NCI-H2107 treated with DMSO at 0.1 percent for 48 hours (cell line): ENCODE data around the gene ZGPAT.
A peak's percentile ranks its signal among the peaks of the same experiment; 100 is the strongest.

ENCODE experiments used
- DNase-seq: peaks from one replicate; lab custom pipeline; 2025; ENCODE audit not compliant: unreplicated experiment; lab: John Stamatoyannopoulos, UW

The ZGPAT gene

DNA sequence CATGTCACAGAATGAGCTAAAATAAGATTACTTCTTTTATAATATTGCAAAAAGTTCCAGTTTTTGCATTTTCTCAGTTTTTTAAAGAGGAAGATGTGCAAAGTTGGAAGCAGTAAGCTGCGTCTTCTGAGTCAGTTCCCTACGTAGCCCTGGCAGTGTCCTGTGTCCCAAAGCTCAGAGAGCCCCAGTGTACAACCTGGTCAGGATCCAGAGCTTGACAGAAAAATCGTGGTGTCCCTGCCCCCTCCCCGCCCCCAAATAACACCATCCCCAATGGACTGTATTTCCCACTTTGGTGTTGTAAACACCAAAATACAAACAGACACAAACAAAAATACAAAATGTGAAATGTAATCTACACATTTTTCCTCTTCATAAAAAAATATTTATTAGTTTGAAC, 36.3 kb downstream of the ZGPAT start:
- DNase-seq, result no peak

DNA sequence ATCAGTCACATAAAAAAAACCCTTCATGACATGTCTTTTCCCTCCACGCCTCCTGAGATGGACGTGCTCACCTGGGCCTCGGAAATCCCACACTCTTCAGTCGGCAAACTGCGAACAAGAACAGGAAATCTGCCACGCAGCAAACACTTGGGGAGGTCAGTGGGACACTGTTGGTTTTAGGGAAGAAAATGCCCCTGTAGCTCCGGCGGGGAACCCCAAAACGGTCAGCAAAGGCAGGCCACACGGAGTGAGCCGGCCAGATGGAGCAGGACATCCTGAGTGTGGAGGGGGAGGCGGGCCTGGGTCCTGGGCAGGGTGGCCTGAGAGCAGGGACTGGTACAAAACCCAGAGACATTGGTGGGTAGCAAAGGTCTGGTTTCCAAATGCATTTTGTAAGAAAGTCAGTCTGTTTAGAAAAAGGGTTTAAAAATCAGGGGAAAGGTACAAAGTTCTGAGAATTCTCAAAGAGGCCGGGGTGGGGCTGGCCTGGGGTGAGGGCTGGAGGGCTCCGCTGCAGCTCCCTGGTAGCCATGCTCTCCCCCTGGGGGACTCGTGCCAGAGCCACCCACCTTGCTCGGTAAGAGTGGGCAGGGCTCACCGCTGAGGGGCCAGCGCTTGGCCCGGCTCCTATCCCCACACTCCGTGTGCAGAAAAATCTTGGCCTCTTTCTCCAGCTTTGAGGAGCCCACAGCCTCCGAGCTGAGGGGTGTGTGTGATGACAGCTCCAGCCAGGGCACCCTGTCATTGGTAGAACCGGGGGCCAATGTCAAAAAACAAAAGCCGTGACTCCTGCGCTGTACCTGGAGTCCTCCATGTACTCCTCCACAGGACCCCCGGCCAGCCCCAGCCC, 37.0 kb downstream of the ZGPAT start:
- no peak for DNase-seq

DNA sequence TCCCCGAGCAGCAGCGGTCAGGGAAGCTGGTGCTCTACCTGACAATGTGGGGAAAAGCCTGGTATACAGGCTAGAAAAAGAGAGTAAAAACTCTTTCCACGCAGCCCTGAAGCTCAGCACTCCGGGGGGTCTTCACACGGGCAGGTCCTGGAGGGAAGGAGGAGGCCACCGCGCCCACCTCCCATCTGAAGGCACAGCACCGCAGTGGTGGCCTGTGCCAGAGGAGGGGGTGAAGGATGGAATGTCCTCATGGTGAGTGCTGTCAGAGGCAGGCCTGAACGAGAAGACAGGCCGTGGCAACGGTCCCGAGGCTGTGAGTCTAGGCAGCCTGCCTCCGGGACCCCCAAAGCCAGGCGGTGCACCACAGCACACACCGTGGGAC, 37.6 kb downstream of the ZGPAT start:
- DNase-seq, result no peak

DNA sequence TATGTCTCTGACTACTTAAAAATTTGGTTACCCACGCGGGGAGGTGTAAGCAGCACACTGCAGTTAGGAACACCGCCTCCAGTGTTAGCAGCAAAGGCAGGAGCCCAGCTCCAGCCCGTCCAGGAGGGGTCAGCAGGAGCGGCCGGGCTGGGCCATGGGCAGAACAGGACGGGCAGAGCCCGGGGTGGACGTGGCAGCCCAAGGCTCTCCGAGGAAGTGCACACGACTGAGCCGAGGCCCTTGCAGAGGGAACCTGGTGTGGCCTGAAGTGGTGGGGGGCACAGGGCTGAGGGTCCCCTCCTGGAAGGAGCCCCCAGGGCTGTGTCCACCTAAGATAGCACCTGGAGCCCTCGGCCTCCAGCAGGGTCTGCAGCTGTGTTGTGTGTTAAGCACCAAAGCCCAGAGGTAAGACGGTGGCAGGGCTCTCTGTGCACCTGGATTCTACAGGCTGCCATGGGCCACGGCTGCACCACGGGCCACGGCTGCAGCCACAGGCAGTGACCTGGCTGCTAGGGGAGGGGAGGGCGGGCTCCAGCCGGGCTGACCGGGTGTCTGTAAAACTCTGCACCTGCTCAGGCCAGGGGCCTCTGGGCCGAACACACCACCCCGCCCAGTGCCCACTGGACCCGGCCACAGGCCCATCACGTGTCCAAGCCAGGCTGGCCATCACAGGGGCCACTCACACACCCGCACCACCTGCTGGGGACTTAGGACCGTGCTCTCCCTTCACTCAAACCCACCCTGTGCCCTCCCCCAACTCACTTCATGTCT, 38.3 kb downstream of the ZGPAT start:
- no peak for DNase-seq

DNA sequence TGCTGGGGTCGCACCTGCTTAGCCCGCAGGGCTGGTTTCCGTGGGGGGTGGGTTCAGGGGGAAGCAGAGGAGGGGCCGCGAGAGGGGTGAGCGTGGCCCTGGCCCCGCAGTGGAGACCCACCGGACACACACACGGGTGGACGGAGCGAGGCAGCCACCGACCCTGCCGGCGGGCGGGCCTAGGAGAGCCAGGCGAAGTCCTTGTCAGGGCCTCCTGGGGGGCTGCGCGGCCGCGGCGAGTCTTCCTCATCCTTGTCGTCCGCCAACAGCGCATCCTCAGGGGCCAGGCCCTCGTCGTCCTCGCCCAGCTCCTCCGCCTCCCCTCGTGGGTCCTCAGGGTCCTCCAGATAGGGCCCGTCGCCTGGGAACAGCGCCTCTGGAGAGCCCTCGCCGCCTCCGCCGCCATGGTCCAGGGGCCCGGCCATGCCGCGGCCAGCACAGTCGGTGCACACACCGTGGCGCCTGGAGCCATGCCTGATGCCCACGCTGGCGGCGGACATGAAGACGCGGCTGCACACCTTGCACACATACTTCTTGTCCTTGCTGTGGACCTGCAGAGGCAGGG, 39.0 kb downstream of the ZGPAT start:
- DNase-seq, result no peak

DNA sequence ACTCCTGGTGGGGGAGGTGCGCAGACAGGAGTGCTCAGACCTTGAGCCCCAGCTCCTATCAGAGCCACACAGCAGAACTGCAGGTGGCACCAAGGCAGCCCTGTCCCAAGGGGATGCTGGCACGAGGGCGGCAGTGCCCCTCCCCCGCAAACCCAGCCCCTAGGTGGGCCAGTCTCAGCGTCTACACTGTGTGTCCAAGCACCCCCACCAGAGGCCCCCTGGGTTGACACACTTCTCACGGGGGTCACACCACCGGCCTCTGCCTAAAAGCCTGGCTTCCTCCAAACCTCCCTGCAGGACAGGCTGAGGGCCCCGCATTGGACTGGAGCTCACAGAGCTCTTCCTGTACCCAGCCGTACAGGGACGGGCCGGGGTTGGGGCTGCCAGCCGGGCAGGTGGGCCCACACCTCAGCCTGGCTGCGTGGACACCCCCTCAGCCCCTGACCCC, 39.8 kb downstream of the ZGPAT start:
- peak; percentile 23 for DNase-seq

DNA sequence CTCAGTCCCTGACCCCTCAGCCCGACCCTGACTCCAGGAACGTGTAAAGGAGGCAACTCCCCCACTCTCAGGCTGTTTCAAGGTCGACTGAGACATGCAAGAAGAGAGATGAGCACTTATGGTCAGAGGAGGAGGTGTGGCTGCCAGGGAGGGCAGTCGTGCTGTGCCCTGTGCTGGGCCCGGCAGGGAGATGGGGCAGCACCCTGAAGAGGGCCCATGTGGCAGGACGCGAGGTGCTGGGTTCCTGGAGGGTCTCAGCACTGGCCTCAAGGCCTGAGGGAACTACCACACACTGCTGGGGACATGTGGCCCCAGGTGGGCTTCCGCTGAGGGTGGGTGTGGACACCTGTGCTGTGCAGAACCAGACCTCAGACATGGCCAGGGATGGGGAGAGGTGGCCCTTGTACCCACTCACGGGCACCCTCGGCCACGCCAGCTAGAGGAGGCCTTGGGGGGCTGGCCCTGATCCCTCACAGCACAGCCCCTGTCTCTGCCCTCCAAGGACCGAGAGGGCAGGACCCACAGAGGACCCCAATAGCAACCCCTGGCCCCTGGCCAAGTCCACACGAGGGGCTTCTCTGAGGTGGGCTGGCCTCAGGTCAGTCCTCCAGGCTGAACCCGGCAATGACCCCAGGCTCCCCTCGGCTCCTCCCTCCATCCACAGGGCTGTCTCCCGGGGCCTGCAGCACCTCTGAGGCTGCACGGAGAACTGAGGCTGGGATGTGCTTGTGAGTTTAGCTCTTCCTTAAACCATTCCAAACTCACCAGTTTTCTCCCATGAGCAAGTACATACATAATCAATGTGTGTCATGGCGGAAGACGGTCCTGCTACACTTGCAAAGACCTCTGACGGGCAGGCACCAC, 40.5 kb downstream of the ZGPAT start:
- DNase-seq, result no peak

DNA sequence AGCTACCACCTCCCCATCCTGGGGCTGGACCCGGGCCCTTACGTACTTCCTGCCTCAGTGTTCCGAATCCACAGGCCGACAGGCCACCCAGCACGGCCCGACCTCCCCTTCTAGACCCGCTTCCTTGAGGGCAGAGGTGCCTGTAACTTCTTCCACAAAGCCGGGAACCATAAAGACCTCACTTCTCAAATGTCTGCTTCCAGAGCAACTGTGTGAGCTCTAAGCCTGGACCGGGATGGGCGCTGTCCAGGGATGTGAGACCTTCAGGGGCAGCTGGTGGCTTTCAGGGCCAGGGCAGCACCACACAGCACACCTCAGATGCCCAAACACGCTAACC, 41.1 kb downstream of the ZGPAT start:
- DNase-seq, result no peak

DNA sequence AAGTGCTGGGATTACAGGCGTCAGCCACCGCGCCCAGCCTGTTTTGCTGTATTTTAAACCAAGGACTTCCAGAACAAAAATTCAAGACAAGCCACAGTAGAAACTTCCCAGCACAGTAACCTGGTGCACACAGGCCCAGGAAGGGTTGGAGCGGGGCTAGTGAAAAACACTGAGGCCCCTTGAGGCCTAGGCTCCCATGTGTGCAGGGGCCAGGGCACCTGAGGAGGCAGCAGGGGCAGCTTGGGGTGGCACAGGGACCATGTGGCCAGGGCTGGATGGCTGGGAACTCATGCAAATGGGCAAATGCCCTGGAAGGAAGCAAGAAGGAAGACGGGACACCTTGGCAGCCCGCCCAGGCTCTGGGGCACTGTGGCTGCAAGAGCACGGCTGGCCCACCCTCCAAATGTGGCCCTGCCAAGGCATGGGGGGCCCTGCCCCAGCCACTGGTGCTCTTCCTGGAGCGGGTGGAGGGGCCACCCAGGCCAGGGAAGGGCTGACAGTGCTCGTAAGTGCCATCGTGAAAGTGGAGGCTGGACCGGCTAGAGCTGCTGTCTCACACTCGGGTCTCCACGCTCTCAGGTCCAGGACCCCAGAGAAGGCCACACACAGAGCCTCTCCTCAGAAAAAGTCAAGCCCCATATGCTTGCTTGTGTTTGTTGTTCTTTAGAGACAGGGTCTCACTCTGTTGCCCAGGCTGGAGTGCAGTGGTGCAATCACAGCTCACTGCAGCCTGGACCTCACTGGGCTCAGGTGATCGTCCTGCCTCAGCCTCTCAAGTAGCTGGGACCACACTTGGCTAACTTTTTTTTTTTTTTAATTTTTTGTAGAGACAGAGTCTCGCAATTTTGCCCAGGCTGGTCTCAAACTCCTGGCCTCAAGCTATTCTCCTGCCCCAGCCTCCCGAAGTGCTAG, 42.0 kb downstream of the ZGPAT start:
- DNase-seq, result no peak

DNA sequence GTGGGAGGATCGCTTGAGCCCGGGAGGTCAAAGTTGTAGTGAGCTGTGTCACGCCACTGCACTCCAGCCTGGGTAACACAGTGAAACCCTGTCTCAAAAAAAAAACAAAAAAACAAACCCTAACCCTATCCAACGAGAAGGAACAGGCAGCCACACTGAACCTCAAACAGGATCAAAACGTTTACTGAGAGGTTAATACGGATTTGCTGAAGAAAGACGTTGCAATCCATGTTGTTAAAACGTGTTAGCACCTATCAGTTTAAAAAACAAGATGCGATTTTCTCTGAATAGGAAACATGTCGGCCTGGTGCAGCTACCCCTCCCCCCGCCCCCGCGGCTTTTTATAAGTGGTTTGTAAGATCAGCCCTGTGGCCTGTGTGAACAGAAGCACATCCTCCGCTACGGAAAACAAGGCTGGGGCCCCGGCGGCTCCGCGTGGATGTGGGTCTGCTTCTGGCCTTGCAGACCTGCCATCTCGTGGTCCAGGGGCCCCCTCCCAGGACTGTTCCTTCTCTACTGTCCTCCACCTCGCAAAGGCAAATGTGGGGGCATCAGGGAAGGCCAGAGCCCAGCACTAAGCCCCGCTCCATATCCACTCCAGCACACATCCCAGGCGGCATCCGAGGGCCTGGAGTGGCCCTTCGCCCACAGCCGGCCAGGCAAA, 43.1 kb downstream of the ZGPAT start:
- peak; percentile 31 for DNase-seq

DNA sequence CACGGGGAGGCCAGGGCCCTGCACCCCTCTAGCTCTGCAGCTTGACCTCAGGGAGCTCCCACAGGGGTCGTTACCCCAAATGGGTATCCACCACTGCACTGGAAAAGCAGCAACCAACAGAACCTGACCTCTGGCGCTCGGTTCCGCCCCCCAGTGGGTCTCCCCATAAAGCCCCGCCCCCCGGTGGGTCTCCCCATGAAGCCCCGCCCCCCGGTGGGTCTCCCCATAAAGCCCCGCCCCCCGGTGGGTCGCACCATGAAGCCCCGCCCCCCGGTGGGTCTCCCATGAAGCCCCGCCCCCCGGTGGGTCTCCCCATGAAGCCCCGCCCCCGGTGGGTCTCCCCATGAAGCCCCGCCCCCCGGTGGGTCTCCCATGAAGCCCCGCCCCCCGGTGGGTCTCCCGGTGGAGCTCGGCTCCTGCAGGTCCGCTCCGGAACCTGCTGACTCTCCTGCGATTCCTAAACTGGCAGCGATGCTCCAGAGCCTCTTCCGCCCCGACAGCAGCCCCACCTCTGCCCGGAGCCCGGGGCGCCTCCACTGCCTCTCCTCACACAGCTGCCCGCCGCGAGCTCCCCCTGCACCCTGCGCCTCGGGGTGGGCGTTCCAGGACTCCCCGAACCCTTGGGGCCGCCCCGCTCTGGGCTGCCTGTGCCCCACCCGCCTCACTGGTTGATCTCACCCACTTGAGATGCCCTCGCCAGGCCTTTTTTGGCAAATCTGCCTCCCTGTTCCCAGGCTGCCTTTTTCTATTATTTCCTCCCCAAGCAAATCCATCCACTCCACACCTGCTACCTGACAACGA, 43.8 kb downstream of the ZGPAT start:
- DNase-seq, result no peak

DNA sequence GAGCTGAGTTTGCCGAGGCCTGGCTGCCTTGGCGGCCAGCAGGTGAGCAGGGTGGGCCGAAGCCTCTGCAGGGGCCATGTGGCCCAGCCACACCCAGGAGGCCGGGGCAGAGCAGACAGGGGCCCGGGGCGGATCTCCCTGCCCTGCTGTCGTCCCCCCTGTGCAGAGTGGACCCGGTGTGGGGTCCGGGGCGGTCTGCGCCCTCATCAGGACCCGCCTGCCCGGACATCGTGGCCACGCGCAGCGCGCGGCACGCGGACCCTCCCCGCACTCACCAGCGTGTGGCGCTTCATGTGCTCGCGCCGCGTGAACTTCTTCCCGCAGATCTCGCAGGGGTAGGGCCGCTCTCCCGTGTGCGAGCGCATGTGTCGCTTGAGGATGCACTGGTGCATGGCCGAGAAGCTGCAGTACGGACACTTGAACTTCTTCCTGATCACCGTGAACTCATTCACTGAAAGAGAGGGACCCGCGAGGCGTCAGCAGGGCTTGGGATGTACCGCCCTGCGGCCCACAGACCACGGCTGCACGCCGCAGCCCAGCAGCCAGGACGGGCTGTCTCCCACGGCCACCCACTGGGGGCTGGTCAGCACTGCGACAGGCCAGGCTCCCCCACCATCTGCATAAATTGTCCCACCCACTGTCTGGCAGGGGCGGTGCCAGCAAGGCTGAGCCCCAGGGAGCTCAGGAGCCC, 44.7 kb downstream of the ZGPAT start:
- DNase-seq, result no peak

DNA sequence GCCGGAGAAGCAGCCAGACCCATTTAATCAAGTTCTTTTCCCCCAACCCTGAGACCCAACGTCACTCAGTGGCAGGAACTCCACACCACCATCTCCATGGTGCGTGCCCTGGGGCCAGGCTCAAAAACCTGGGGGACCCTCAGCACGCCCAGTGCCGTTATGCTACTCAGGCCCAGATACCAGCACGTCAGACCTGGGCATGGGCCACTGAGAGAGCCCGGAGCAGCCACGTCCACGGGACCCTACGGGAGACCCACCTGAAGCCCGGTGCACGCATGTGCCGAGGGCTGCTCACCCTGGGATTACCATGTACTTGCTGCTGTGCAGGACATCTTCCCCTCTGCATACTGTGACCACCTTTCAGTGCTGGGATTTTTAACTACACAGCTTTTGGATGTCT, 45.5 kb downstream of the ZGPAT start:
- DNase-seq, result no peak

DNA sequence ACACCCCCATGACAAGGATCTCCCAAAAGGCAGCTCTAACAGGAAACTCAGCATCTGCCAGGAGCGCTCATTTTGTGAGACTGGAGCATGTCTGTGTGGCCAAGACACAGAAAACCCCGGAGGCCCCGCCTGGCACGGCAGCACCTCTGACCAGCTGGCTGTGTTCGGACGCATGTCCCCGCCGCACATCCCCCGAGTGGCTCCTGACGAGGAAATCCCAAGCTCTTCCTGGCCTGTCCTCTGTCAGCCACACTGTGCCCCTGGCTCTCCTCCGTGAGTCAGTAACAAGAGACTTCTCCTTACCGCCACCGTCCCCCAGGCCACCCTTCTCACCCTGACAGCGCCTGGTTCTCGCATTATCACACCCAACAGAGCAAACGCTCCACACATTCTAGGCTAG, 46.2 kb downstream of the ZGPAT start:
- no peak for DNase-seq

DNA sequence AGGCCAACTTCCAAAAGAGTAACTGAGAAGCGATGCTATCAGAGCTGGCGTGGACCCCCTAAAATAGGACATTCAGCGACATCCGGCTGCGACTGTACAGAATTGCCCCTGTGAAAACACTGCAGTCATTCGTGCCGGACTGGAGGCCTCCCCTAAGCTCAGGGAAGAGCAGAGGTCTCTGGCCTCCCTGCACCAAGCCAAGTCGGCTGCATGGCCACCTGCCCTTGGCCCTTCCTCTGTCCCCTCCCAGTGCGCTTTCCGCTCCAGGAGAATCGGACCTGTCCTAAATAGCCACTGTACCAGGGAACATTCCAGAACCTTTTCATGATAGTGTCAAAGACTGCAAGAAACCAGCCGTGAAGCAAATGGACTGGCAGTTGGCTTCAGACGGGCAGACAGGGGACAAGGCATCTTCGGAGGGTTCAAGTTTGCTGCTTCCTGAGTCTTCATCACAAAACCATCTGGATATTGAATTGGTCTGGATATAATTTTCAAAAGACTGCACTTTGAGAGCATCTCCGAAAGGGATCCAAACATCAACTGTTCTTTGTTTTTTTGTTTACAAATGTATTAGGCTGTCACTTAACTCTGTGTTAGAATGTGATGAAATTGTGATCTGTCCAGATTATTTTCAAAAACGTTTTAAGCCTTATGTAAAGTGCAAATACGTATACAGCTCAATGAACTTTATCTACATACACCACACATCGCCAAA, 48.3 kb downstream of the ZGPAT start:
- DNase-seq, result no peak

DNA sequence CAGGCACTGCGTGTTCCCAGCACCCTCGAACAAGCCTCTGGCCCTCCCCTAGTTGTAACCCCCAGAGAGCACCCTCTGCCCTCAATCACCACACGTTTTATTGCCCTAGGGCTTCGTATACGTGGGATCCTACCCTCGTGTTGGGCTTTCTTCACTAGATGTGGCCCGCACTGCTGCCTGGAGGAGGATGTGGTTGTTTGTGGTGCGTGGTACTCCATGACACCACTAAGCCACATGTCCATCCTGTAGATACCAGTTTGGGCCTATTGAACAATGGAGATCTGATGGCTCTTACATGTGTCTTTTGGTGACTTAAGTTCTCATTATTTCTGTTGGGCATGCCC, 48.8 kb downstream of the ZGPAT start:
- DNase-seq, result no peak

DNA sequence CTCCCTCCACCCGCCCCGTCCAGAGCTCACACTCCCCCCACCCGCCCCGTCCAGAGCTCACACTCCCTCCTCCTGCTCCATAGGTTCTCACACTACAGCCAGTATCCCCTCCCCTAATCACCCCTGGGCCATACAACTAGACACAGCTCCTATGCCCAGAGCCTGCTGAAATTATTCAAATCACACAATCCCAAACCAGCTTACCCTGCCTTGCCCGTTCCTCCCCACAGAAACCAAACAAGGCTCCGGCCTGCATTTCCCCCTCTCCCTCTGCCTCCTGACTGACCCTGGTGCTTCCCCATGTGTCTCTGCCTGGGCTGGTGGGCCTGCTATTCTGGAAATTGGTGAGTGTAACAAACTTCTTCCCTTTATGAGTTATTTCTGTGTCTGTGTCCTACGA, 50.3 kb downstream of the ZGPAT start:
- DNase-seq, result no peak

DNA sequence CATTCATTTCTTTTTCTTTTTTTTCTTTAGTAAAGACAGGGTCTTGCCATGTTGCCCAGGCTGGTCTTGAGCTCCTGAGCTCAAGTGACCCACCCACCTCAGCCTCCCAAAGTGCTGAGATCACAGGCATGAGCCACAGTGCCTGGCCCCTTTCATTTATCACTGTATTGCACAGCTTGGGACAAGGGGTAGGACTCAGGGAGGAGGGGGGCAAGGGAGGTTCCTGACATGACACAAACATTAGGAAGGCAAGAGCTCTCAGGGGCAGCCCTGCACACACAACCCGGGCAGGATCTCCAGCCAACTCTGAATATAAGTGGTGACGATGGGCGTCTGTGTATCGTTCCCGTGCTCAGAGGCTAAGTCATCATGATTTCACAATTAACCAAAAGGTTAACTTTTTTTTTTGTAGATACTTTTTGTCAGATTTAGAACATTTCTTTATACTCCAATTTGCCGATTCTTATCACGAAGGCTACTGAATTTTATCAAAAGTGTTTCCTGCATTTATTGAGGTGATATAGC, 51.6 kb downstream of the ZGPAT start:
- no peak for DNase-seq
